Measurements from ENCODE around the gene DSE. TPM values are rescaled to one million over a fixed set of nuclear protein-coding genes. Genes with fewer than 3 reads are reported as not detected.

Gene DSE
- total RNA-seq, 1 experiment from 2014 or later: 43.3 TPM

DNA sequence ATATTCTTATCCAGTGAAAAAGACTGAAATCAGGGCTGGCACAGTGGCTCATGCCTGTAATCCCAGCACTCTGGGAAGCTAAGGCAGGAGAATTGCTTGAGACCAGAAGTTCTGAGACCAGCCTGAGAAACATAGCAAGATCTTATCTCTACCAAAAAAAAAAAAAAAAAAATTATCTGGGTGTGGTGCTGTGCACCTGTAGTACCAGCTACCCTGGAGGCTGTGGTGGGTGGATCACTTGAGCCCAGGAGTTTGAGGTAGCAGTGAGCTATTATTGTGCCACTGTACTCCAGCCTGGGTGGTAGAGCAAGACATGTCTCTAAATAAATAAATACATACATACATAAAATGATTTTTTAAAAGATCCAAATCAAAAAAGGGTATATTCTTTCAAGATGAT lies 96.8 kb downstream of the DSE start:
- Histone ChIP-seq H3K4me3 (no peak overlapping the region), H2AFZ (no peak overlapping the region), H3K27me3 (ENCODE audit: insufficient read depth, low read depth) (peaks cover 16% of the 10 kb centered on the region; the same call in 1 of the 2 replicates), H3F3A (ENCODE audit: insufficient read depth, low read depth) (no peaks in the 10 kb centered on the region), H3K27ac (no peak overlapping the region), H3K79me2 (ENCODE audit: low read depth) (no peaks in the 10 kb centered on the region), H4K20me1 (ENCODE audit: insufficient read depth) (no peaks in the 10 kb centered on the region), H3K36me3 (ENCODE audit: low read depth) (no peaks in the 10 kb centered on the region), H3K4me1 (replicated peaks; ENCODE audit: insufficient read depth) (no peaks in the 10 kb centered on the region), H3K9me3 (ENCODE audit: insufficient read depth, low read depth) (no peaks in the 10 kb centered on the region), H3K4me2 (no peak overlapping the region), H3K9me2 (ENCODE audit: insufficient read depth) (no peaks in the 10 kb centered on the region)
- no peak for TF ChIP-seq EZH2 (IDR thresholded peaks at IDR 0.05; ENCODE audit: low read depth)
- no peak for TF ChIP-seq CTCF (conservative IDR thresholded peaks at IDR 0.05)
- ChIA-PET CTCF (no interaction called here), POLR2A (ENCODE audit: unreplicated experiment) (no interaction called here)
- intact Hi-C loops (cut with micrococcal nuclease; ENCODE audit: unreplicated experiment): no loop called here
- no peak for DNase-seq
- no TSS peak for BruUV-seq (replicated peaks)

DNA sequence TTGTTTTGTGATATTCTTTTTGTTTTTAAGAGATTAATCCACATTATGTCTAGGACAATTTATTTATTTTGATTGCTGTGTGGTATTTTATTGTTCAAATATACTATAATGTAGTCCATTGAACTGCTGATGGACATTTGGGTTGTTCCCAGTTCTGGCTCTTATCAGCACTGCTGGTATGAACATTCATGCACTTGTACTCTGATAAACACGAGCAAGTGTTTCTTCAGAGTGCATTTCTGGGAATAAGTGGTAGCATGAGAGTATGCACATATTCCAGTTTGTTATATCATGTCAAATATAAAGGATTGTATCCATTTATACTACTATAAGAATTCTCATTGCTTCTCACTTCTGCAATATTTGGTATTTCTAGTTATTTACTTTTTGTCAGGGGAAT lies 97.5 kb downstream of the DSE start:
- no peaks in the 10 kb centered on the region for H3K9me2 ChIP-seq (ENCODE audit: insufficient read depth)
- no peak overlapping the region for H3K4me3 ChIP-seq
- no peaks in the 10 kb centered on the region for H3K79me2 ChIP-seq (ENCODE audit: low read depth)
- intact Hi-C loops (cut with micrococcal nuclease; ENCODE audit: unreplicated experiment): no loop called here
- no peak overlapping the region for H3K4me2 ChIP-seq
- H3K27me3 ChIP-seq (ENCODE audit: insufficient read depth, low read depth): peaks cover 8% of the 10 kb centered on the region; the same call in 1 of the 2 replicates
- no peak for DNase-seq
- H2AFZ ChIP-seq: no peak overlapping the region
- CTCF ChIA-PET: no interaction called here
- no peaks in the 10 kb centered on the region for H3K9me3 ChIP-seq (ENCODE audit: insufficient read depth, low read depth)
- no peak overlapping the region for H3K27ac ChIP-seq
- H4K20me1 ChIP-seq (ENCODE audit: insufficient read depth): no peaks in the 10 kb centered on the region
- no peaks in the 10 kb centered on the region for H3F3A ChIP-seq (ENCODE audit: insufficient read depth, low read depth)
- H3K36me3 ChIP-seq (ENCODE audit: low read depth): no peaks in the 10 kb centered on the region
- no TSS peak for BruUV-seq (replicated peaks)
- H3K4me1 ChIP-seq (replicated peaks; ENCODE audit: insufficient read depth): no peaks in the 10 kb centered on the region
- POLR2A ChIA-PET (ENCODE audit: unreplicated experiment): no interaction called here
- no peak for TF ChIP-seq EZH2 (IDR thresholded peaks at IDR 0.05; ENCODE audit: low read depth)
- TF ChIP-seq CTCF (conservative IDR thresholded peaks at IDR 0.05): no peak

DNA sequence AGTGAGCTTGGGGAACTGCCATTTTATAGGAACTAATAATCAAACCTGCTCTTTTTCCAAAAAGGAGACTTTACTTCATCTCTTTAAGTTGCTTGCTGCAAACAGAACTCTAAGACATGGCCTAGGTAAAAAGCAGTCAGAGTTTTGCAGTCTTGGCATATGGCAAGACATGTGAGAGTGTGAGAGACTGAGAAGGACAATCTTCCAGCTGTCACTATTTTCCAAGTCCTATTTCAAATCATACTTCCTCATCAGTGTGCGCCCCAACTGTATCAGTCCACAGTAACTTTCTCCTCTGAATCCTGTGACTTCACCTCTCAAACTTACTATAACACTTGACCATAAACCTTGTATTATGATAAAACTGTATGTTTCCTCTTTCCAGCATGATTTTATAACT lies 100.8 kb downstream of the DSE start:
- H3K9me3 ChIP-seq (ENCODE audit: insufficient read depth, low read depth): no peaks in the 10 kb centered on the region
- no peak for TF ChIP-seq EZH2 (IDR thresholded peaks at IDR 0.05; ENCODE audit: low read depth)
- TF ChIP-seq CTCF (conservative IDR thresholded peaks at IDR 0.05): no peak
- no peaks in the 10 kb centered on the region for H3K27me3 ChIP-seq (ENCODE audit: insufficient read depth, low read depth)
- no peaks in the 10 kb centered on the region for H3K4me1 ChIP-seq (replicated peaks; ENCODE audit: insufficient read depth)
- intact Hi-C loops (cut with micrococcal nuclease; ENCODE audit: unreplicated experiment): no loop called here
- H3K79me2 ChIP-seq (ENCODE audit: low read depth): no peaks in the 10 kb centered on the region
- CTCF ChIA-PET: no interaction called here
- H3K36me3 ChIP-seq (ENCODE audit: low read depth): no peaks in the 10 kb centered on the region
- no peak overlapping the region for H3K4me3 ChIP-seq
- H2AFZ ChIP-seq: no peak overlapping the region; the same call in 1 of the 2 replicates
- no peaks in the 10 kb centered on the region for H3F3A ChIP-seq (ENCODE audit: insufficient read depth, low read depth)
- POLR2A ChIA-PET (ENCODE audit: unreplicated experiment): no interaction called here
- no peak overlapping the region for H3K27ac ChIP-seq
- BruUV-seq (replicated peaks): no TSS peak
- DNase-seq: no peak
- no peak overlapping the region for H3K4me2 ChIP-seq
- no peaks in the 10 kb centered on the region for H4K20me1 ChIP-seq (ENCODE audit: insufficient read depth)
- H3K9me2 ChIP-seq (ENCODE audit: insufficient read depth): no peaks in the 10 kb centered on the region

All from PC-9 (cell line).